ENCODE measurements around the gene KRTAP10-3. TPM values are rescaled to one million over a fixed set of nuclear protein-coding genes. Genes with fewer than 3 reads are reported as not detected.

Gene KRTAP10-3
- total RNA-seq, 1 experiment from 2014 or later, result not detected

GRCh38 chr21:44516342-44516741 is 42.3 kb downstream of the KRTAP10-3 start:
- CTCF ChIA-PET, result no interaction called here
- no TSS peak for BruUV-seq (replicated peaks)
- intact Hi-C loops (cut with micrococcal nuclease; ENCODE audit: unreplicated experiment), result no loop called here
- Mint-ChIP-seq H3K4me3 (ENCODE audit: low read depth, unreplicated experiment) (no peak overlapping the region), H3K36me3 (ENCODE audit: insufficient read depth, unreplicated experiment) (no peaks in the 10 kb centered on the region), H3K4me1 (ENCODE audit: low read depth, unreplicated experiment) (no peaks in the 10 kb centered on the region), H3K27me3 (ENCODE audit: unreplicated experiment) (peaks cover 41% of the 10 kb centered on the region), H3K9me3 (ENCODE audit: low read depth, unreplicated experiment) (peaks cover 3% of the 10 kb centered on the region), H3K27ac (ENCODE audit: unreplicated experiment) (no peak overlapping the region)
- no peak for TF ChIP-seq CTCF (IDR thresholded peaks at IDR 0.05; ENCODE audit: unreplicated experiment)
- DNase-seq, result no peak

- no peak for DNase-seq
- H3K36me3 Mint-ChIP-seq (ENCODE audit: insufficient read depth, unreplicated experiment), result no peaks in the 10 kb centered on the region
- intact Hi-C loops (cut with micrococcal nuclease; ENCODE audit: unreplicated experiment), result no loop called here
- no peak overlapping the region for H3K27ac Mint-ChIP-seq (ENCODE audit: unreplicated experiment)
- H3K27me3 Mint-ChIP-seq (ENCODE audit: unreplicated experiment), result peaks cover 46% of the 10 kb centered on the region
- BruUV-seq (replicated peaks), result no TSS peak
- CTCF ChIA-PET, result interaction anchor here (0.6 kb wide), 1 partner anchor 434 kb away, joined by 4 read pairs; no protein-coding TSS in a partner anchor
- H3K9me3 Mint-ChIP-seq (ENCODE audit: low read depth, unreplicated experiment), result peaks cover 3% of the 10 kb centered on the region
- H3K4me3 Mint-ChIP-seq (ENCODE audit: low read depth, unreplicated experiment), result no peak overlapping the region
- no peak for TF ChIP-seq CTCF (IDR thresholded peaks at IDR 0.05; ENCODE audit: unreplicated experiment)
- H3K4me1 Mint-ChIP-seq (ENCODE audit: low read depth, unreplicated experiment), result no peaks in the 10 kb centered on the region
Observed at GRCh38 chr21:44515359-44516165, 43.0 kb downstream of the KRTAP10-3 start.

- Mint-ChIP-seq H3K4me1 (ENCODE audit: low read depth, unreplicated experiment) (no peaks in the 10 kb centered on the region), H3K27me3 (ENCODE audit: unreplicated experiment) (peaks cover 51% of the 10 kb centered on the region), H3K9me3 (ENCODE audit: low read depth, unreplicated experiment) (peaks cover 3% of the 10 kb centered on the region), H3K36me3 (ENCODE audit: insufficient read depth, unreplicated experiment) (no peaks in the 10 kb centered on the region), H3K4me3 (ENCODE audit: low read depth, unreplicated experiment) (no peak overlapping the region), H3K27ac (ENCODE audit: unreplicated experiment) (no peak overlapping the region)
- no peak for TF ChIP-seq CTCF (IDR thresholded peaks at IDR 0.05; ENCODE audit: unreplicated experiment)
- no peak for DNase-seq
- BruUV-seq (replicated peaks), result no TSS peak
- CTCF ChIA-PET, result interaction anchor here (0.6 kb wide), 1 partner anchor 435 kb away, joined by 4 read pairs; no protein-coding TSS in a partner anchor
- intact Hi-C loops (cut with micrococcal nuclease; ENCODE audit: unreplicated experiment), result no loop called here
Observed at GRCh38 chr21:44514746-44515358, 43.7 kb downstream of the KRTAP10-3 start.

- no peak for TF ChIP-seq CTCF (IDR thresholded peaks at IDR 0.05; ENCODE audit: unreplicated experiment)
- Mint-ChIP-seq H3K36me3 (ENCODE audit: insufficient read depth, unreplicated experiment) (no peaks in the 10 kb centered on the region), H3K27me3 (ENCODE audit: unreplicated experiment) (peaks cover 57% of the 10 kb centered on the region), H3K27ac (ENCODE audit: unreplicated experiment) (no peak overlapping the region), H3K4me3 (ENCODE audit: low read depth, unreplicated experiment) (no peak overlapping the region), H3K4me1 (ENCODE audit: low read depth, unreplicated experiment) (no peaks in the 10 kb centered on the region), H3K9me3 (ENCODE audit: low read depth, unreplicated experiment) (peaks cover 3% of the 10 kb centered on the region)
- no TSS peak for BruUV-seq (replicated peaks)
- CTCF ChIA-PET, result no interaction called here
- no peak for DNase-seq
- intact Hi-C loops (cut with micrococcal nuclease; ENCODE audit: unreplicated experiment), result no loop called here
Observed at GRCh38 chr21:44514218-44514520, 44.4 kb downstream of the KRTAP10-3 start.

Measured in Calu3 (cell line).